ENCODE results near the gene SLC35A3.
"Not testable (repeated sequence)": the region's sequence is repeated elsewhere in the genome, so short reads cannot be mapped to it uniquely, and the experiment has no call there.

Gene SLC35A3

GRCh38 chr1:99972066-99972465 lies 2.3 kb downstream of the SLC35A3 start:
- DNase-seq (ENCODE audit: low read depth in 2 of 2): not testable (repeated sequence)

- no peak for DNase-seq (ENCODE audit: low read depth in 2 of 2)
Observed at GRCh38 chr1:99975529-99975928, 5.7 kb downstream of the SLC35A3 start.

DNA sequence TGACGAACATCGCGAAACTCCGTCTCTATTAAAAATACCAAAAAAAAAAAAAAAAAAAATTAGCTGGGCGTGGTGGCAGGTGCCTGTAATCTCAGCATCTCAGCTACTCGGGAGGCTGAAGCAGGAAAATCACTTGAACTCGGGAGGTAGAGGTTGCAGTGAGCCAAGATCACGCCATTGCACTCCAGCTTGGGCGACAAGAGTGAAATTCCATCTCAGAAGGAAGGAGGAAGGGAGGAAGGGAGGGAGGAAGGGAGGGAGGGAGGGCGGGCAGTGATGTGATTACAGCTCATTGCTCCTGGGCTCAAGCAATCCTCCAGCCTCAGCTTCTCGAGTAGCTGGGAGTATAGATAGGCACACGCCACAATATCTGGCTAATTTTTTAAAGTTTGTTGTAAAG lies 7.5 kb downstream of the SLC35A3 start:
- not testable (repeated sequence) for DNase-seq (ENCODE audit: low read depth in 2 of 2)

DNA sequence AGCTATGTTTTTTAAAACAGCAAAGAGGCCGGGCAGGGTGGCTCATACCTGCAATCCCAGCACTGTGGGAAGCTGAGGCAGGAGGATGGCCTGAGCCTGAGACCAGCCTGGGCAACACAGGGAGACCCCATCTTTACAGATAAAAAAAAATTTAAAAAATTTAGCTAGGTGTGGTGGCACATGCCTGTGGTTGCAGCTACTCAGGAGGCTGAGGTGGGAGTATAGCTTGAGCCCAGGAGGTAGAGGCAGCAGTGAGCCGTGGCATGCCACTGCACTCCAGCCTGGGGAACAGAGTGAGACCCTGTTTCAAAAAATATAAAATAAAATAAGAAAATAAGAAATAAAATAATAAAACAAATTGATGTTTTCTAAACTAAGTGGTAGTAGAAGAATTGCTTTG lies 8.4 kb downstream of the SLC35A3 start:
- DNase-seq (ENCODE audit: low read depth in 2 of 2): no peak

GRCh38 chr1:99979091-99979490 lies 9.3 kb downstream of the SLC35A3 start:
- DNase-seq (ENCODE audit: low read depth in 2 of 2): no peak

GRCh38 chr1:99980928-99981327 lies 11.1 kb downstream of the SLC35A3 start:
- no peak for DNase-seq (ENCODE audit: low read depth in 2 of 2)

DNA sequence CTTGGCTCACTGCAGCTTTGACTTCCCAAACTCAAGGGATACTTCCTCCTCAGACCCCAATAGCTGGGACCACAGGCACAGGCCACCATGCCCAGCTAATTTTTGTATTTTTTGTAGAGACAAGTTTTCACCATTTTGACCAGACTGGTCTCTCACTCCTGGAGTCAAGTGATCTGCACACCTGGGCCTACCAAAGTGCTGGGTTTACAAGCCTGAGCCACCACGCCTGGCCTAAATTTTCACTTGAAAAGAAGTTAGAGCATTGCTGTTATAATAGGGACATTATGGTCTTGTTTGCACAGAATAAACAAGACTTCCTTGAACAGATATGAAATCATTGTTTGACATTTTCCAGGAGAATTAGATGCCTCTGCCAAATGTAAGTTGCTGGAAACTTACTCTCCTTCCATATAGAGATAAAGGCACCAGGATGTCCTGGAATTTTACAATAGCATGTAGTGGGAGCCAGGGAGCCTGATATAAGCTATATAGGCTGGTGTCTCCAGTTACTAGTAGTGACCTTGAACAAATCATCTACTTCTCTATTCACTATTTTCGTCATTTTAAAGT lies 16.9 kb downstream of the SLC35A3 start:
- DNase-seq (ENCODE audit: low read depth in 2 of 2): no peak

DNA sequence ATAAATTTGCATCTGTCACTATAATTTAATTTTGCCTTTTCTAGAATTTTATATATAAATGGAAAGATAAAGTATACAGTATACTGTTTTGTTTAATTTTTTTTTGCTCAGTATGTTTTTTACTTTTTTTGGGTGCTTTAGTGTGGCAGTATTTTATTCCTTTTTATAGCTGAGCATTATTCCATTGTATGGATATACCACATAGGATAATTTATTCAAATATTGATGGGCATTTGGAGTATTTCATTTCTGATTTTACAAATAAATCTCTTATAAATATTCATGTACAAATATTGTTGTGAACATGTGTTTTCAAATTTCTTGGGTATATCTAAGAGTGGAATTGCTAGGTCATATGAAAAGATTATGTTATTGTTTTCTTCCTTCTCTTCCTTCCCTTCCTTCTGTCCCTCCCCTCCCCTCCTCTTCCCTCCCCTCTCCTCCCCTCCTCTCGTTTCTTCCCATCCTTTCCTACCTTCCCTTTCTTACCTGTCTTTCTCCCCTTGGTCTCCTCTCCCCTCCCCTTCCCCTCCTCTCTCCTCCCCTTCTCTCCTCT lies 18.5 kb downstream of the SLC35A3 start:
- no peak for DNase-seq (ENCODE audit: low read depth in 2 of 2)

GRCh38 chr1:99992044-99992722 lies 22.4 kb downstream of the SLC35A3 start:
- DNase-seq (ENCODE audit: low read depth in 2 of 2): no peak

- DNase-seq (ENCODE audit: low read depth in 2 of 2): no peak
Observed at GRCh38 chr1:99992760-99993467, 23.1 kb downstream of the SLC35A3 start.

- no peak for DNase-seq (ENCODE audit: low read depth in 2 of 2)
Observed at GRCh38 chr1:99993468-99993845, 23.7 kb downstream of the SLC35A3 start.

DNA sequence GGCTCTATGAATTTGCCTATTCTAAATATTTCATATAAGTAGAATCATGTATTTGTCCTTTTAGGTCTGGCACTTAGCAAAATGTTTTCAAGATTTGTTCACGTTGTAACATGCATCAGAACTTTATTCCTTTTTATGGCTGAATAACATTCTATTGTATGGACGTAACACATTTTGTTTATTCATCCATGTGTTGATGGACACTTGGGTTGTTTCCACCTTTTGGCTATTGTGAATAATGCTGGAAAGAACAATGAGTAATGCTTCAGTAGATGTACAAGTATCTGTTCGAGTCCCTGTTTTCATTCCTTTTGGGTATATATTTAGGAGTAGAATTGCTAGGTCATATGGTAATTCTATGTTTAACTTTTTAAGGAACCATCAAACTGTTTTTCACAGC lies 24.7 kb downstream of the SLC35A3 start:
- DNase-seq (ENCODE audit: low read depth in 2 of 2): no peak

- no peak for DNase-seq (ENCODE audit: low read depth in 2 of 2)
Observed at GRCh38 chr1:99996951-99997350, 27.2 kb downstream of the SLC35A3 start.

GRCh38 chr1:100001462-100001861 lies 31.7 kb downstream of the SLC35A3 start:
- DNase-seq (ENCODE audit: low read depth in 2 of 2): no peak

DNA sequence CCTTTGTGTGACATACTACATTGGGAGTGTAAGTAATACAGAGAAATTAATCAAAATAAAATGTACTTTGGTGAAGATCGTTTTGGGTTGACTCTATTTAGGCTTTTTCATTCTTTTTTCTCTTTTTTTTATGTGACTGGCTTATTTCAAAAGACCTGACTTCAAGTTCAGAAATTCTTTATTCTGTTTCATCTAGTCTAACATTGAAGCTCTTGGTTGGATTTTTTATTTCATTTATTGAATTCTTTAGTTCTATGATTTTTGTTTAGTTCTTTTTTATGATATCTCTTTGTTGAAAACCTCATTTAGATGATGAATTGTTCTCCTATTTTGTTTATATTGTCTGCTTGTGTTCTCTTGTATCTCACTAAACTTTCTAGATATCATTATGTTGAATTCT lies 35.6 kb downstream of the SLC35A3 start:
- no peak for DNase-seq (ENCODE audit: low read depth in 2 of 2)

GRCh38 chr1:100006688-100007087 lies 36.9 kb downstream of the SLC35A3 start:
- no peak for DNase-seq (ENCODE audit: low read depth in 2 of 2)

- DNase-seq (ENCODE audit: low read depth in 2 of 2): no peak
Observed at GRCh38 chr1:100009458-100009857, 39.7 kb downstream of the SLC35A3 start.

- DNase-seq (ENCODE audit: low read depth in 2 of 2): no peak
Observed at GRCh38 chr1:100010804-100011203, 41.0 kb downstream of the SLC35A3 start.

GRCh38 chr1:100019220-100019619 lies 49.4 kb downstream of the SLC35A3 start:
- DNase-seq (ENCODE audit: low read depth in 2 of 2): no peak

GRCh38 chr1:100023482-100023881 lies 53.7 kb downstream of the SLC35A3 start:
- no peak for DNase-seq (ENCODE audit: low read depth in 2 of 2)

DNA sequence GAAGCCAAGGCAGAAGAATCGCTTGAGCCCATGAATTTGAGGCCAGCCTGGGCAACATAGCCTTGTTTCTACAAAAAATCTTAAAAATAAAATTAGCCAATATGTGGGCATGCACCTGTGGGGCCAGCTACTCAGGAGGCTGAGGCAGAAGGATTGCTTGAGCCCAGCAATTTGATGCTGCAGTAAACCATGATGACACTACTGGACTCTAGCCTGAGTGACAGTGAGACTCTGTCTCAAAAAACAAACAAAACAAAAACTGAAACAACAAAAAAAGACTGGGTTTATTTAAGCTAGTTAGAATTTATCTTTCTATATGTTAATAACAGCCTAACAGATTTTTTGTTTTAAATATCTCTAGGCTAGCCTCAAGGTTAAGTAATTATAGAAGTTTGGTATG lies 57.4 kb downstream of the SLC35A3 start:
- DNase-seq (ENCODE audit: low read depth in 2 of 2): no peak

DNA sequence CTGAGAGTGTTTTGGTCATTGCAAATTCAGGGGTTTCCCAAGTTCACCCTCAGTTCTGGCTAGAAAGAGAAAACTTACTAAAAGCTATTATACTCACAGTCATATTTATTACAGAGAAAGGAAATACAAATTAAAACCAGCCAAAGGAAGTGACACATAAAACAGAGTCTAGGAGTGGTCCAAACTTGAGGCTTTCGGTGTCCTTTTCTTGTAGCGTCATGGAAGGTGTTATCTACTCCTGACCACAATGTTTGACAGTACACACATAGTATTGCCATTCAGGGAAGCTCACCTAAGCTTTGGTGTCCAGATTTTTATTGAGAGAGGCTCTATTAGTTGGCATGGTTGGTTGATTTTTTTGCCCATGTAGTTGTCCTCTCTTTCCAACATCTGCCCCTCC lies 59.0 kb downstream of the SLC35A3 start:
- DNase-seq (ENCODE audit: low read depth in 2 of 2): no peak

DNA sequence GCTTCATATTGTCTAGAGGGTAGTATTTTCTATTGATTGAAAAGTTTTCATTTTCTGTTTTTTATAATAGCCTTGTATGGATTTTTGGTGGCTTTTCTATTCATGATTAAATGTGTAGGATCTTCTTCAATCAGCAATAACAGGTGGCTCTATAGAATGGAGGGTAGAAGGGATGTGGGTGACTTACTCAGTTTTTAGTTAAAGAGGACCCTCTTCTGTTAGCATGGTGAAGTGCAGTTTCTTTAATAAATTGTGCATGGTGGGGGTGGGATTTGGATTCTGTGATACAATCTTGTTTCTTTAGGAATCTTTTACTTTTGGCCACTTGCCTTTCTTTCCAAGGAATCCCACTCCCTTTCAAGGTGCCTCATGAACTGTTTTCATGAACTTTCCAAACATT lies 64.7 kb downstream of the SLC35A3 start:
- no peak for DNase-seq (ENCODE audit: low read depth in 2 of 2)

All from activated CD4-positive, alpha-beta T cell treated with anti-CD3 and anti-CD28 coated beads for 24 hours (primary cell).